Stimulated activated CD8-positive, alpha-beta memory T cell treated with anti-CD3 and anti-CD28 coated beads, Interleukin-4, amount 100 ng/mL, for 4 hours (primary cell): ENCODE measurements around the gene PMVK.
"Not testable (repeated sequence)": the region's sequence is repeated elsewhere in the genome, so short reads cannot be mapped to it uniquely, and the experiment has no call there.

Source experiments
- DNase-seq, 2 donors: peaks; one replicate each; pipeline ENCODE4 v3.0.0-alpha.2; 2020; ENCODE audit warnings: low read depth in 2 of 2, low spot score in 1 of 2

PMVK gene

DNA sequence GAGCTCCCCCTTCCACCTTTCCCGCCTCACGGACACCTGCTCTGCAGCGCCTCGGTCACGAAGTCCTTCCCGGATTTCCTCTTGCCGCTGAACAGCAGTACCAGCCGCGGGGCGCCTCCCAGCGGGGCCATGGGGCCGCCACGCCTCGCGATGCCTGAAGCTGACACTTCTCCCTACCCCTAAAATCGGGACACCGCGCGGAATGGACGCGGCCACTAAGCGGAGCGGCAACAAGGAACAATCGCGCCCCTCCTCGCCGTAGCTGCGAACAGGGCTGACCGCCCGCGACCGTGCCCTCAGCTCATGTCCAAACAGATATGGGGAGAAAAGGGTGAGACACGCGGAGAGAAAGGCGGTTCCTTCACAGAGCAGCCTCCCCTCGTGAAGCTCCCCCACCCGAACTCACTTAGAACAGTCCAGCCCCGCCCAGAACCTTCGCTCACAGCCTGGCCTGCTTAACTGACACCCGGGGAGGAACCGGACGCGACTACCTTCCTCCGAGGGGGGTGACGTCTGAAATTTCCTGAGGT lies at the start of gene PMVK:
TSS of gene PMVK (minus strand) at position 165 of the 530 bp plus-strand sequence. CDS start at position 131, 34 bp downstream.
- DNase-seq, result peak; percentile 91 to 94

DNA sequence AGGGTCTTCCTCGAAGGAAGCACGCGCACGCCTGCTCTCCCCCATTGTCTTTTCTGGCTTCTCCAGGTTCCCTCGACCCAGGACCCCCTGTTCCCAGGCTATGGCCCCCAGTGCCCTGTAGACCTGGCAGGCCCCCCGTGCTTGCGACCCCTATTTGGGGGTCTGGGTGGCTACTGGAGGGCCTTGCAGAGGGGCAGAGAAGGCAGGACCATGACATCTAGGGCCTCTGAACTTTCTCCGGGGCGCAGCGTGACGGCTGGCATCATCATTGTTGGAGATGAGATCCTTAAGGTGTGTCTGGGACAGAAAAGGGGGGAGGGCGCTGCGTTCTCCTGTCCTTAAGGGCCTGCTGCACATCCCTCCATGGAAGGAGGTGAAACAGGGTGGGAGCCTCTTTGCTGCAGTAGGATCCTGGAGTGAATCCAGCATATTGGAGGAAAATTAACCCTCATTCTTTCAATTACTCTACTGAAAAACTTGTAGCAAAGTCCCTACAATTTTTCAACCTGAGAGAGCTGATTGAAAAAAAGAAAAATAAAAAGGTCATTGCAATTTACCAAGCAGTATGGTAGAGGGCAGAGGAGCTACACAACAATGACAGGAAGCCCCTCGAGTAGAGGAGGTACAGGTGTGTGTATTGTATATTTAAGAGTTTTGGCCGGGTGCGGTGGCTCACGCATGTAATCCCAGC lies 47.4 kb upstream of the PMVK start:
- no peak for DNase-seq

GRCh38 chr1:154982897-154983648 lies 46.6 kb upstream of the PMVK start, which contains the start of gene FLAD1:
Gene FLAD1, plus strand, starts transcription at chr1:154983344. Its CDS starts 351 bp downstream, at chr1:154983695.
- DNase-seq, result peak; percentile 80 to 88

GRCh38 chr1:154982341-154982740 lies 45.8 kb upstream of the PMVK start:
- no peak for DNase-seq

- DNase-seq, result no peak
Observed at GRCh38 chr1:154978360-154978759, 41.8 kb upstream of the PMVK start.

- not testable (repeated sequence) for DNase-seq
Observed at GRCh38 chr1:154977762-154978161, 41.2 kb upstream of the PMVK start.

DNA sequence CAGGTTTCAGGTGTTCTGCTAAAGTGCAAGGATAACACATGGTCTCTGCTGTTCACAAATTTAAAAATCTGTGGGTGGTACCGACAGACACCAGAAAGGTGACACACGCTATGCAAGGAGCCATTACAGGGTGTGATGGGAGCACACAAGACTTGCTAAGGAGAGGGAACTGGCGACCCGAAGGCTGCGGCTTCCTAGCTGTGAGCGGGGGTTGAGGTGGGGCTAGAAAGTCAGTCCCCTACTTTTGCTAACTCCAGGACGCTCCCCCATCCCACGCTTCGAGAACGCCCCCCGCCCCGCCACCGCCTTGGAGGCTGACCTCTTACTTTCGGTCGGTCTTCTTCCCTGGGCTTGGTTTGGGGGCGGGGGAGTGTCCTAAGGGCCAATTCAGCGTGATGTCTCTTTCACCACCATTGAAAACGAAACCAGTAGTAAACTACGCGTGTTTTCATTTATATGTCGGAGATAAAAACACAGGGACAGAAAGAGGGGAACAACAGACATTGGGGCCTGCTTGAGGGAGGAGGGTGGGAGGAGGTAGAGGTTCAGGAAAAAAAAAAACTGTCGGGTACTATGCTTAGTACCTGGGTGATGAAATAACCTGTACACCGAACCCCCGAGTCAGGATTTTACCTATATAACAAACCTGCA lies 39.0 kb upstream of the PMVK start:
- peak in 1 of 2 donors; percentile 38 for DNase-seq

DNA sequence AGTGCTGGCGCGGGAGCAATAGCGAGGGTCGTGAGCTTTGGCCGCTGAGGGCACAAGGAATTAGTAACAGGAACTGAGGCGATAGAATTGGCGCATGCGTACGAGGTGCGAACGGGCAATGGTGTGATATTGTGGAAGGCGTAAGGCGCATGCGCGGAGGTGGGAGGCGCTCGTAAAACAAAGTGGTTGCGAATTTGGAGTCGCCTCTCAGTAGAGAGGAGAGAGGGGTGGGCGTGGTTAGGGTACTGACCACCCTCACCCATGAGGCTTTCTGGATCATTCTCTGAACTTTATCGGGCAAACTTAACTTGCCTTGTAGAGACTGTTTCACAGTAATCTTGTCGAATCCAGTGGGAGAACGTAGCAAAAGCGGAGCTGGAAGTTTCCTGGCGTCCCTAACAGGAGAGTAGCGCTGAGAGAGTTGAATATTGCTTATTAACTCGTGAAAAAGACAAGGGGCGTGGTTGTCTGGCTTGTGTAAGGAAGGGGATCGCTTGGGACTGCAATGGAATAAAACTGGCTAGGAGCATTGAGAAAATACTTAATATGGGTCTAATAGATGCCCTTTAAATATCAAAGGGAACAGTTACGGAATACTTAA lies 38.4 kb upstream of the PMVK start:
- DNase-seq, result peak; percentile 89

- peak; percentile 90 to 92 for DNase-seq
Observed at GRCh38 chr1:154974102-154974807, 37.7 kb upstream of the PMVK start, which contains the start of gene CKS1B. Gene CKS1B, plus strand, starts transcription at chr1:154974681. Its CDS starts 65 bp downstream, at chr1:154974746.

- DNase-seq, result peak; percentile 82 to 89
Observed at GRCh38 chr1:154973344-154974101, 37.0 kb upstream of the PMVK start.

DNA sequence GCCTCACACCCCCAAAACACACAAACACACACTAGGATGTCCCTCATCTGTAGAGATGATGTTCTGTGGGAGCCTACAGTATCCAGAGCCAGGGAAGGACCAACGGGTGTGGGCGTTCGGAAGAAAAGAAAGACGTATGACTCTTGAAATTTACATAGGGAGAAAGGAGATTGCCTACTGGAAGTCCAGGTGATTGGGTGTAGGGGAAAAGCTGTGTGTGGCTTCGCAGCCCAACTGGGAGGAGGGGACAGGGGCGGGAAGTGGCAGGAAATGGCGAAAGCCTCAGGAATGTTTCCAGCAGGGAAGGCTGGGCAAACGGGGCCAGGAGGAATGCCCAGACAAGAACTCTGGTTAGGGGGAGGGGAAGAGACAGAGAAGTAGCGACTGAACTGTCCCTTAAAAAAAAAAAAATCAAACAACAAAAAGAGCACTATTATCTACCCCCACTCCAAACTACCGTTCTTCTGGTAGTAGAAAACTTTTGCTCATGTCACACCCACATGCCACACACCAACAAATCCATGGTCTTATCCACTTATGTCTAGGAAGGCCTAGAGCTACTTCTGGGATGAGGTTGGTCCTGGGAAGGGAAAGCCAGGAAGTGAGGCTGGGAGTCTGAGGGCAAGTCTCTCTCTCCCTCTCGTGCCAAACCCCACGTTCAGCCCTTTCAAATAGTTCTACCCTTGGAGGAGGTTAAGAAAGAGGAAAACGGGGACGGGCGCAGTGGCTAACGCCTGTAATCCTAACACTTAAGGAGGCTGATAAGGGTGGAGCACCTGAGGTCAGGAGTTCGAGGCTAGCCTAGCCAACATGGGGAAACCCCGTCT lies 36.2 kb upstream of the PMVK start:
- DNase-seq, result no peak

GRCh38 chr1:154972213-154972516 lies 35.6 kb upstream of the PMVK start:
- no peak for DNase-seq

DNA sequence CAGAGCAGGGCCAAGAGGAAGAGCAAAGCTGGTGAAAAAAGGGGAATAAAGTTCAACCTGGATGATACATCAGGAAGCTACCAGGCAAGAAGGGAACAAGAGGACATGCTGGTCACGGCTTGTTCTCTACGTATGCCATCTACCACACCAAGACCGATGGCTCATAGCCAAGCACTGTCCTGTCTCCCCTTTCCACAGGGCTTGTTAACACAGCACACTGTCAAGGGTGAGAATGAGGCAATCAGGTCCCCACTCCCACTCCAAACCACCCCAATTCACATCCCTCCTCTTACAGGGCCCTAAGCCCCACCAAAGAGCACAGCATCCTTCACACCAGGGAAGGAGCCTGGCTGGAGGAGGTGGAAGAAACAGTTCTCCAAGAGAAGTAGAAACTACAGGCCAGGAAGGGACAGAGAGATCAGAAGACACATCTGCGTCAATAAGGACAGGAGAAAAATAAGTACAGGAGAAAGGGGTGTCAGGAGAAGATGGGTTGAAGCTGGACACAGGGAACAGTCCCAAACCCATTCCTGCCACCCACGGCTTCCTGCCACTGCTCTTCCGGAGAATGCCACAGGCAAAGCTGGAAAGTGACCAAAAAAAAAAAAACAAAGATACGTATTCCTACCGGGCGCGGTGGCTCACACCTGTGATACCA lies 35.0 kb upstream of the PMVK start:
- DNase-seq, result no peak

GRCh38 chr1:154970631-154971340 lies 34.3 kb upstream of the PMVK start, which contains the start of gene SHC1:
Gene SHC1, minus strand, starts transcription at chr1:154970747. Its CDS starts 221 bp downstream, at chr1:154970526.
- DNase-seq, result no peak

GRCh38 chr1:154969860-154970452 lies 33.4 kb upstream of the PMVK start:
- no peak for DNase-seq

DNA sequence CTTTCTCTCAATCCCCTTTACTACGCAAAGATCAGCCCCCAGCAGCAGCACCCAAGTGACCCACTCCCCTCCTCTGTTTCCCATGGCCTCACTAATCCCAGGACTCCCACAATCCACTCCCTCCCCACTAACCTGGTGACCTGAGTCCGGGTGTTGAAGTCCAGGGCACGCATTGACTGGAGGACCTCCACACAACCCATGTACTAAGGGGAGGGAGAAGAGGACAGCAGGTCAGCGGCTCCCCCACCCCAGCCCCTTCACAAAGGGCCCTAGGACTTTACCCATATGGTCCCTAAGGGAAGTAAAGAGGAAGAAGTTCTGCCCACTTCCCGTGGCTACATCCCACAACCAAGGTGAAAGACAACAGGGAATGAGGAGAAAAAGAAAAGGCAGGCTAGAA lies 32.7 kb upstream of the PMVK start:
- no peak for DNase-seq

DNA sequence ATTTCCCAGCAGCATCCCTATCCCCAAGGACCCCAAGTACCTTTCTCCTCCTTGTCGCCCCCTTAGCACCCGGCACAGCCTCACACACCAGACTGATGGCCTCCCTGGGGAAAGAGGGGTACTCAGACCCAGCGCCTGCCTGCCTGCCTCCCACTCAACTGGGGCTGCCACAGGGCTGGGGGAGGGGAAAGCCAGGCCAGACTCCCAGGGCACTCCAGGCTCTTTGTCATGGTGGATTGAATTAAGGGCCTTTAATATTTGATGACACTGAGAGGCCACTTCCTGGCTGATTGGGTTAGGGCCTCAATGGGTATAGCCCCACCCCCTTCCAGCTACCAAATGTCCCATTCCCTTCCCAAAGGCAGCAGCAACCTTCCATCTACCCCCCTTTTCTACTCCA lies 32.2 kb upstream of the PMVK start:
- DNase-seq, result no peak
